HepG2 (cell line): ENCODE results near the gene FRMD6. TPM values are rescaled to one million over a fixed set of nuclear protein-coding genes. Genes with fewer than 3 reads are reported as not detected.

Experiments
- ATAC-seq: fragments of 200-7000 bp; cut with Tn5 transposase; 3 replicates; pipeline ENCODE4 v1.9.1; 2020; ENCODE audit warnings: mild to moderate bottlenecking, moderate library complexity
- BruUV-seq: library from RNA; stranded (reverse); fragments of 400-500 nt; replicated peaks from 2 replicates; lab custom pipeline; 2021; lab: Mats Ljungman, UMichigan
- CTCF ChIA-PET: fragments of 300-600 bp; formaldehyde crosslinking; extraction: SDS; loops from one replicate; lab custom pipeline; 2021; ENCODE audit warnings: low total read pairs, inconsistent platforms, low intra/inter-chr PET ratio; lab: Yijun Ruan, JAX
- POLR2A ChIA-PET: fragments of 350-600 bp; sonication (Branson Sonifier 250); formaldehyde crosslinking; loops from one replicate; lab custom pipeline; 2020; ENCODE audit warnings: antibody characterized with exemption, inconsistent platforms; lab: Yijun Ruan, JAX
- DNase-seq: peaks from one replicate; pipeline ENCODE4 v3.0.0-alpha.2; 2015; ENCODE audit warnings: low spot score
- FAIRE-seq: peaks from 3 replicates; lab custom pipeline; 2011; peaks lifted over from hg19 to GRCh38; lab: Jason Lieb, UNC
- H2AFZ ChIP-seq: one replicate; pipeline ENCODE4 v1.6.1; 2011; ENCODE audit warnings: low read length, inconsistent platforms
- H3K27ac ChIP-seq: fragments of 300-600 bp; 3 replicates; pipeline ENCODE4 v1.8.0; 2011; ENCODE audit warnings: mixed run types, mild to moderate bottlenecking, mixed read lengths, low read length, inconsistent platforms; ENCODE audit not compliant: insufficient read depth; ENCODE audit errors: extremely low read length
- H3K27me3 ChIP-seq, 2 experiments: fragments of 200-600 bp in 1 of 2; 2 replicates in 1 of 2; 3 replicates in 1 of 2; pipeline versions ENCODE4 v1.6.0 to v1.8.0; 2011; ENCODE audit warnings: low read length in 2 of 2, mild to moderate bottlenecking in 2 of 2, moderate library complexity in 2 of 2, inconsistent platforms in 1 of 2; ENCODE audit not compliant: insufficient read depth in 2 of 2, control insufficient read depth in 1 of 2
- H3K36me3 ChIP-seq, 2 experiments: fragments of 200-600 bp in 1 of 2; replicated peaks in 1 of 2; 2 replicates in 1 of 2; 3 replicates in 1 of 2; pipeline versions ENCODE4 v1.5.1 to v1.8.0; 2011; ENCODE audit warnings: low read length in 2 of 2, inconsistent platforms in 1 of 2; ENCODE audit not compliant: insufficient read depth in 2 of 2, control insufficient read depth in 1 of 2
- H3K4me1 ChIP-seq: 2 replicates; pipeline ENCODE4 v1.5.1; 2012; ENCODE audit warnings: low read length, inconsistent platforms; ENCODE audit not compliant: insufficient read depth
- H3K4me2 ChIP-seq: 2 replicates; pipeline ENCODE4 v1.6.0; 2011; ENCODE audit warnings: low read depth, low read length, inconsistent platforms
- H3K4me3 ChIP-seq, 3 experiments: fragments of 200-600 bp in 1 of 3; sonication (generic), shearing (Covaris generic) in 1 of 3; replicated peaks in 1 of 3; 2 replicates each; pipeline ENCODE4 v1.5.1; 2011 to 2016; ENCODE audit warnings: low read length in 3 of 3, inconsistent platforms in 2 of 3, low read depth in 2 of 3, mild to moderate bottlenecking in 2 of 3, control low read depth in 1 of 3, mixed read lengths in 1 of 3; ENCODE audit not compliant: insufficient read depth in 1 of 3
- H3K79me2 ChIP-seq: one replicate; pipeline ENCODE4 v1.6.1; 2011; ENCODE audit warnings: low read length, inconsistent platforms; ENCODE audit not compliant: insufficient read depth
- H3K9ac ChIP-seq: 2 replicates; pipeline ENCODE4 v1.6.0; 2011; ENCODE audit warnings: mild to moderate bottlenecking, low read depth, low read length, inconsistent platforms; ENCODE audit not compliant: insufficient read depth
- H3K9me3 ChIP-seq: 2 replicates; pipeline ENCODE4 v1.5.1; 2012; ENCODE audit warnings: mild to moderate bottlenecking, low read length
- H4K20me1 ChIP-seq: 2 replicates; pipeline ENCODE4 v1.6.0; 2011; ENCODE audit warnings: inconsistent platforms, mild to moderate bottlenecking, low read length, moderate library complexity; ENCODE audit not compliant: insufficient read depth
- ETV6 ChIP-seq: sonication (generic); formaldehyde crosslinking; conservative IDR thresholded peaks from 2 replicates; pipeline ENCODE4 v1.4.0; 2020; ENCODE audit warnings: missing genetic modification reagents
- FOXM1 ChIP-seq: sonication (generic); formaldehyde crosslinking; IDR thresholded peaks from 2 replicates; pipeline ENCODE4 v1.5.0; 2020; ENCODE audit warnings: missing genetic modification reagents
- GABPB1 ChIP-seq: IDR thresholded peaks from 2 replicates; pipeline ENCODE4 v1.6.1; 2016; ENCODE audit warnings: mild to moderate bottlenecking, missing genetic modification reagents, moderate library complexity, missing compliant biosample characterization
- HNF1B ChIP-seq: sonication (generic); formaldehyde crosslinking; IDR thresholded peaks from 2 replicates; pipeline ENCODE4 v1.5.1; 2020; ENCODE audit warnings: mild to moderate bottlenecking, moderate library complexity, missing genetic modification reagents
- MAFF ChIP-seq: IDR thresholded peaks from 2 replicates; pipeline ENCODE4 v1.6.1; 2011; ENCODE audit warnings: low read depth, low read length, improper control_type of control experiment
- MIER3 ChIP-seq: IDR thresholded peaks from 2 replicates; pipeline ENCODE4 v1.6.1; 2016; ENCODE audit warnings: missing compliant biosample characterization, borderline replicate concordance
- NKX3-1 ChIP-seq: sonication (generic); formaldehyde crosslinking; IDR thresholded peaks from 2 replicates; pipeline ENCODE4 v1.5.0; 2020; ENCODE audit warnings: missing genetic modification reagents
- SNAI1 ChIP-seq: sonication (generic); formaldehyde crosslinking; IDR thresholded peaks from 2 replicates; pipeline ENCODE4 v1.5.0; 2020; ENCODE audit warnings: mild to moderate bottlenecking, missing genetic modification reagents, borderline replicate concordance
- SRSF9 ChIP-seq: fragments of 200-400 bp; formaldehyde crosslinking; IDR thresholded peaks from 2 replicates; pipeline ENCODE4 v1.6.1; 2018; ENCODE audit warnings: borderline replicate concordance, mild to moderate bottlenecking, low read depth, low read length; ENCODE audit not compliant: insufficient read depth, poor library complexity, severe bottlenecking
- ZBTB10 ChIP-seq: sonication (generic); formaldehyde crosslinking; IDR thresholded peaks from 2 replicates; pipeline ENCODE4 v1.4.0; 2020; ENCODE audit warnings: missing genetic modification reagents, borderline replicate concordance
- ZBTB21 ChIP-seq: sonication (generic); formaldehyde crosslinking; IDR thresholded peaks from 2 replicates; pipeline ENCODE4 v1.4.0; 2020; ENCODE audit warnings: missing genetic modification reagents
- ZC3H4 ChIP-seq: sonication (generic); formaldehyde crosslinking; IDR thresholded peaks from 2 replicates; pipeline ENCODE4 v1.4.0; 2020; ENCODE audit warnings: missing genetic modification reagents, borderline replicate concordance
- ZFP36L2 ChIP-seq: sonication (generic); formaldehyde crosslinking; IDR thresholded peaks from 2 replicates; pipeline ENCODE4 v1.4.0; 2020; ENCODE audit warnings: missing genetic modification reagents
- ZNF3 ChIP-seq: IDR thresholded peaks from 2 replicates; pipeline ENCODE4 v1.7.0; 2017; ENCODE audit warnings: inconsistent platforms
- ZNF460 ChIP-seq: sonication (generic); formaldehyde crosslinking; IDR thresholded peaks from 2 replicates; pipeline ENCODE4 v1.5.1; 2020; ENCODE audit warnings: missing genetic modification reagents, mild to moderate bottlenecking, borderline replicate concordance
- ZNF549 ChIP-seq: sonication (generic); formaldehyde crosslinking; IDR thresholded peaks from 2 replicates; pipeline ENCODE4 v1.5.0; 2020; ENCODE audit warnings: missing genetic modification reagents
- ZNF614 ChIP-seq: IDR thresholded peaks from 2 replicates; pipeline ENCODE4 v1.6.1; 2018; ENCODE audit warnings: missing biosample characterization, missing genetic modification reagents, inconsistent platforms, borderline replicate concordance
- WGBS: methylation state at CpG from one replicate; pipeline ENCODE4 v1.1.6; 2017; ENCODE audit warnings: low lambda C conversion rate; 5-methylcytosine and 5-hydroxymethylcytosine counted together
- in situ Hi-C: cut with HindIII; loops from 2 replicates; pipeline ENCODE4 v1.10.0; 2017; ENCODE audit warnings: low pct_unique_long_range_greater_than_20kb; ENCODE audit not compliant: extremely low pct_ligation_motif_present
- intact Hi-C: fragments of 100-400 bp; cut with micrococcal nuclease; formaldehyde crosslinking; loops from one replicate; pipeline ENCODE4 v1.10.0; 2022; ENCODE audit not compliant: unreplicated experiment
- polyA plus RNA-seq, 8 experiments: library from polyadenylated mRNA; depleted of rRNA in 3 of 8; stranded (reverse) in 7 of 8; unstranded in 1 of 8; fragments of >200 nt; fragmentation: Illumina TruSeq in 4 of 8; extraction: Trizol in 4 of 8; gene quantifications; 2 replicates each; pipeline versions ENCODE4 v1.2.1 to v1.2.3, GENCODE V29; 2011 to 2016; ENCODE audit warnings: low read depth in 4 of 8, missing spikeins in 1 of 8, mixed read lengths in 1 of 8; ENCODE audit not compliant: insufficient read depth in 1 of 8
- total RNA-seq, 5 experiments: library from RNA; depleted of rRNA; stranded (reverse); fragments of >200 nt; fragmentation: Illumina TruSeq; extraction: Trizol; gene quantifications; 2 replicates each; pipeline ENCODE4 v1.2.3, GENCODE V29; 2016; ENCODE audit warnings: low read depth in 1 of 5
- TF ChIP-seq, protein P1 (sequence below): sonication (generic); formaldehyde crosslinking; IDR thresholded peaks from 2 replicates; pipeline ENCODE4 v1.8.0; 2022; ENCODE audit warnings: mild to moderate bottlenecking, missing genetic modification reagents, moderate library complexity
- TF ChIP-seq, protein P2 (sequence below): IDR thresholded peaks from 2 replicates; pipeline ENCODE4 v1.6.1; 2016; ENCODE audit warnings: missing compliant biosample characterization, missing genetic modification reagents, borderline replicate concordance

FRMD6 gene
- total and polyA plus RNA-seq, 2 of the 13 experiments (the other 11 are each of a cell fraction or from before 2014, with no cell fraction given): 2.4 to 5.4 TPM

- no peak for TF ChIP-seq ZBTB10 (CRISPR knock-in tag)
Measured at GRCh38 chr14:51738754-51739153, 87.0 kb downstream of the FRMD6 start (continued).

- intact Hi-C loops: no loop called here
- POLR2A ChIA-PET: no interaction called here
- no peak for TF ChIP-seq NKX3-1
- no peak for TF ChIP-seq SRSF9
- no peak for TF ChIP-seq GABPB1 (CRISPR knock-in tag)
- TF ChIP-seq SNAI1 (CRISPR knock-in tag): no peak
- no peak for TF ChIP-seq MIER3 (CRISPR knock-in tag)
- TF ChIP-seq ZNF460 (CRISPR knock-in tag): no peak
- no peak for TF ChIP-seq MAFF
- TF ChIP-seq, protein P1, sequence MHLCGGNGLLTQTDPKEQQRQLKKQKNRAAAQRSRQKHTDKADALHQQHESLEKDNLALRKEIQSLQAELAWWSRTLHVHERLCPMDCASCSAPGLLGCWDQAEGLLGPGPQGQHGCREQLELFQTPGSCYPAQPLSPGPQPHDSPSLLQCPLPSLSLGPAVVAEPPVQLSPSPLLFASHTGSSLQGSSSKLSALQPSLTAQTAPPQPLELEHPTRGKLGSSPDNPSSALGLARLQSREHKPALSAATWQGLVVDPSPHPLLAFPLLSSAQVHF (CRISPR knock-in tag): no peak
- no peak for TF ChIP-seq ZNF614
- no peak for TF ChIP-seq ETV6 (CRISPR knock-in tag)
- TF ChIP-seq ZC3H4 (CRISPR knock-in tag): no peak
- TF ChIP-seq, protein P2, sequence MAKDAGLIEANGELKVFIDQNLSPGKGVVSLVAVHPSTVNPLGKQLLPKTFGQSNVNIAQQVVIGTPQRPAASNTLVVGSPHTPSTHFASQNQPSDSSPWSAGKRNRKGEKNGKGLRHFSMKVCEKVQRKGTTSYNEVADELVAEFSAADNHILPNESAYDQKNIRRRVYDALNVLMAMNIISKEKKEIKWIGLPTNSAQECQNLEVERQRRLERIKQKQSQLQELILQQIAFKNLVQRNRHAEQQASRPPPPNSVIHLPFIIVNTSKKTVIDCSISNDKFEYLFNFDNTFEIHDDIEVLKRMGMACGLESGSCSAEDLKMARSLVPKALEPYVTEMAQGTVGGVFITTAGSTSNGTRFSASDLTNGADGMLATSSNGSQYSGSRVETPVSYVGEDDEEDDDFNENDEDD (CRISPR knock-in tag): no peak
- TF ChIP-seq ZNF549: no peak
- no peak for TF ChIP-seq ZBTB21 (CRISPR knock-in tag)
- TF ChIP-seq HNF1B (CRISPR knock-in tag): no peak
- TF ChIP-seq ZFP36L2 (CRISPR knock-in tag): no peak
- TF ChIP-seq ZNF3: no peak
- TF ChIP-seq FOXM1 (CRISPR knock-in tag): no peak
Measured at GRCh38 chr14:51743588-51744000, 91.9 kb downstream of the FRMD6 start.

More at GRCh38 chr14:51743588-51744000, 91.9 kb downstream of the FRMD6 start:
- Histone ChIP-seq H3K9me3 (no peaks in the 10 kb centered on the region), H3K79me2 (no peaks in the 10 kb centered on the region), H3K27ac (no peak overlapping the region), H3K4me1 (no peaks in the 10 kb centered on the region), H2AFZ (no peak overlapping the region), H4K20me1 (no peaks in the 10 kb centered on the region), H3K4me2 (no peak overlapping the region), H3K36me3 (no peaks in the 10 kb centered on the region), H3K4me3 (no peak overlapping the region), H3K27me3 (no peaks in the 10 kb centered on the region; a peak in 2 of 5 replicates), H3K9ac (no peak overlapping the region)
- 50% methylated on average over 17 of the region's 23 CpGs for WGBS
- BruUV-seq: no TSS peak
- in situ Hi-C loops: no loop called here
- DNase-seq: no peak
- no peak for FAIRE-seq
- CTCF ChIA-PET: no interaction called here
- no peak for ATAC-seq
